IMR-90 (cell line): ENCODE data around the gene PRUNE2. TPM values are rescaled to one million over a fixed set of nuclear protein-coding genes. Genes with fewer than 3 reads are reported as not detected.

Source experiments
- ATAC-seq: fragments of 200-7000 bp; cut with Tn5 transposase; 2 replicates; pipeline ENCODE4 v1.9.1; 2020; ENCODE audit warnings: low read depth, mild to moderate bottlenecking, moderate library complexity
- BruUV-seq: library from RNA; stranded (reverse); fragments of 400-500 nt; replicated peaks from 2 replicates; lab custom pipeline; 2021; lab: Mats Ljungman, UMichigan
- CTCF ChIA-PET: fragments of 300-600 bp; formaldehyde crosslinking; extraction: SDS; loops from one replicate; lab custom pipeline; 2021; ENCODE audit warnings: antibody characterized with exemption; lab: Yijun Ruan, JAX
- POLR2A ChIA-PET: fragments of 300-600 bp; sonication (Branson Sonifier 250); formaldehyde crosslinking; loops from one replicate; lab custom pipeline; 2022; ENCODE audit warnings: antibody characterized with exemption; ENCODE audit not compliant: unreplicated experiment; lab: Charles Lee
- DNase-seq: peaks from one replicate; pipeline ENCODE4 v3.0.0; 2013
- H2AFZ ChIP-seq: replicated peaks from 2 replicates; pipeline ENCODE3; 2013; ENCODE audit warnings: low read length, mild to moderate bottlenecking; ENCODE audit not compliant: poor library complexity
- H2AK5ac ChIP-seq: 2 replicates; pipeline ENCODE4 v1.6.1; 2013; ENCODE audit warnings: low read depth, low read length, inconsistent platforms
- H2AK9ac ChIP-seq: replicated peaks from 2 replicates; pipeline ENCODE3; 2013; ENCODE audit warnings: mild to moderate bottlenecking, low read depth, low read length, moderate library complexity; ENCODE audit not compliant: poor library complexity
- H2BK120ac ChIP-seq: 2 replicates; pipeline ENCODE4 v1.6.1; 2013; ENCODE audit warnings: low read depth, low read length, inconsistent platforms
- H2BK15ac ChIP-seq: 3 replicates; pipeline ENCODE4 v1.6.1; 2013; ENCODE audit warnings: low read depth, low read length, inconsistent platforms
- H2BK20ac ChIP-seq: 2 replicates; pipeline ENCODE4 v1.6.1; 2013; ENCODE audit warnings: low read depth, mild to moderate bottlenecking, inconsistent platforms, low read length, moderate library complexity
- H2BK5ac ChIP-seq: 2 replicates; pipeline ENCODE4 v1.6.1; 2013; ENCODE audit warnings: mild to moderate bottlenecking, low read depth, low read length, inconsistent platforms; ENCODE audit not compliant: poor library complexity, severe bottlenecking
- H3K14ac ChIP-seq: replicated peaks from 2 replicates; pipeline ENCODE4 v1.6.1; 2013; ENCODE audit warnings: low read depth, low read length, inconsistent platforms
- H3K18ac ChIP-seq: 2 replicates; pipeline ENCODE4 v1.6.1; 2013; ENCODE audit warnings: low read depth, low read length, control low read depth
- H3K23ac ChIP-seq: 2 replicates; pipeline ENCODE4 v1.6.1; 2013; ENCODE audit warnings: low read depth, low read length, inconsistent platforms
- H3K27ac ChIP-seq: 2 replicates; pipeline ENCODE4 v1.5.1; 2013; ENCODE audit warnings: mild to moderate bottlenecking, control low read depth, low read length; ENCODE audit not compliant: insufficient read depth
- H3K27me3 ChIP-seq: 2 replicates; pipeline ENCODE4 v1.6.1; 2013; ENCODE audit warnings: low read length; ENCODE audit not compliant: control insufficient read depth, insufficient read depth
- H3K36me3 ChIP-seq: 2 replicates; pipeline ENCODE4 v1.6.1; 2013; ENCODE audit warnings: low read length, mixed read lengths; ENCODE audit not compliant: control insufficient read depth, insufficient read depth
- H3K4ac ChIP-seq: 2 replicates; pipeline ENCODE4 v1.6.1; 2013; ENCODE audit warnings: low read depth, low read length, inconsistent platforms
- H3K4me1 ChIP-seq: 2 replicates; pipeline ENCODE4 v1.6.1; 2013; ENCODE audit warnings: low read length, mixed read lengths; ENCODE audit not compliant: control insufficient read depth, insufficient read depth
- H3K4me2 ChIP-seq: 2 replicates; pipeline ENCODE4 v1.6.1; 2013; ENCODE audit warnings: low read depth, mild to moderate bottlenecking, control low read depth, low read length, moderate library complexity
- H3K4me3 ChIP-seq: 2 replicates; pipeline ENCODE4 v1.5.1; 2013; ENCODE audit warnings: low read depth, mild to moderate bottlenecking, control low read depth, low read length, moderate library complexity; ENCODE audit not compliant: insufficient read depth
- H3K56ac ChIP-seq: 2 replicates; pipeline ENCODE4 v1.6.1; 2013; ENCODE audit warnings: low read length, inconsistent platforms; ENCODE audit not compliant: insufficient read depth; ENCODE audit errors: extremely low read depth
- H3K79me1 ChIP-seq, 2 experiments: 2 replicates each; pipeline ENCODE4 v1.6.1; 2013; ENCODE audit warnings: low read length in 2 of 2, inconsistent platforms in 1 of 2, low read depth in 1 of 2
- H3K9ac ChIP-seq: 2 replicates; pipeline ENCODE4 v1.6.1; 2013; ENCODE audit warnings: low read depth, low read length, control low read depth
- H3K9me1 ChIP-seq: 2 replicates; pipeline ENCODE4 v1.6.1; 2013; ENCODE audit warnings: low read length, inconsistent platforms; ENCODE audit not compliant: insufficient read depth
- H3K9me3 ChIP-seq: 2 replicates; pipeline ENCODE4 v1.6.1; 2013; ENCODE audit warnings: low read length; ENCODE audit not compliant: control insufficient read depth, insufficient read depth
- H4K20me1 ChIP-seq: 2 replicates; pipeline ENCODE4 v1.6.1; 2013; ENCODE audit warnings: low read length, inconsistent platforms; ENCODE audit not compliant: insufficient read depth
- H4K5ac ChIP-seq: 2 replicates; pipeline ENCODE4 v1.6.1; 2013; ENCODE audit warnings: mild to moderate bottlenecking, low read depth, low read length, control low read depth
- H4K8ac ChIP-seq, 2 experiments: 2 replicates each; pipeline ENCODE4 v1.6.1; 2013; ENCODE audit warnings: low read depth in 2 of 2, low read length in 2 of 2, control low read depth in 1 of 2, inconsistent platforms in 1 of 2
- H4K91ac ChIP-seq: 2 replicates; pipeline ENCODE4 v1.6.1; 2013; ENCODE audit warnings: low read depth, low read length, inconsistent platforms; ENCODE audit not compliant: insufficient read depth
- BHLHE40 ChIP-seq: fragments of 150-350 bp; IDR thresholded peaks from 2 replicates; pipeline ENCODE4 v1.6.1; 2016; ENCODE audit warnings: mild to moderate bottlenecking, low read depth, low read length
- FOS ChIP-seq: fragments of 150-350 bp; IDR thresholded peaks from 2 replicates; pipeline ENCODE4 v1.6.1; 2016; ENCODE audit warnings: low read depth, low read length
- MXI1 ChIP-seq: IDR thresholded peaks from 2 replicates; pipeline ENCODE4 v1.6.1; 2012; ENCODE audit warnings: low read depth, mild to moderate bottlenecking, low read length, moderate library complexity, borderline replicate concordance
- RCOR1 ChIP-seq: IDR thresholded peaks from 2 replicates; pipeline ENCODE4 v1.6.1; 2012; ENCODE audit warnings: mild to moderate bottlenecking, low read length, improper control_type of control experiment; ENCODE audit not compliant: insufficient replicate concordance
- WGBS, 2 experiments: methylation state at CpG; one replicate each; pipeline versions ENCODE4 v1.1.5 to v1.1.7; 2013; ENCODE audit warnings: missing lambda C conversion rate in 2 of 2; ENCODE audit not compliant: insufficient read length in 1 of 2; ENCODE audit errors: extremely low coverage in 2 of 2; 5-methylcytosine and 5-hydroxymethylcytosine counted together
- dilution Hi-C: fragments of 300-500 bp; cut with HindIII; formaldehyde crosslinking; loops from one replicate; pipeline ENCODE4 v1.14.3; 2018; ENCODE audit warnings: low sequenced_read_pairs; ENCODE audit not compliant: unreplicated experiment
- in situ Hi-C: fragments of 300-500 bp; cut with MboI; formaldehyde crosslinking; loops from 3 replicates; pipeline ENCODE4 v1.14.3; 2019; ENCODE audit warnings: low sequenced_read_pairs, inconsistent platforms, mixed read lengths
- intact Hi-C: fragments of 100-400 bp; cut with micrococcal nuclease; formaldehyde crosslinking; loops from 2 replicates; pipeline ENCODE4 v1.10.0; 2022
- polyA plus RNA-seq, 3 experiments: library from polyadenylated mRNA; depleted of rRNA; stranded (reverse); fragments of >200 nt; gene quantifications; 2 replicates each; pipeline ENCODE4 v1.2.3, GENCODE V29; 2012; ENCODE audit warnings: low replicate concordance in 1 of 3
- total RNA-seq: library from RNA; depleted of rRNA; stranded (reverse); fragments of >200 nt; gene quantifications from 2 replicates; pipeline ENCODE4 v1.2.3, GENCODE V29; 2012

Gene PRUNE2
- total and polyA plus RNA-seq, 2 of the 4 experiments (the other 2 are of a cell fraction): 0.70 to 1.6 TPM

DNA sequence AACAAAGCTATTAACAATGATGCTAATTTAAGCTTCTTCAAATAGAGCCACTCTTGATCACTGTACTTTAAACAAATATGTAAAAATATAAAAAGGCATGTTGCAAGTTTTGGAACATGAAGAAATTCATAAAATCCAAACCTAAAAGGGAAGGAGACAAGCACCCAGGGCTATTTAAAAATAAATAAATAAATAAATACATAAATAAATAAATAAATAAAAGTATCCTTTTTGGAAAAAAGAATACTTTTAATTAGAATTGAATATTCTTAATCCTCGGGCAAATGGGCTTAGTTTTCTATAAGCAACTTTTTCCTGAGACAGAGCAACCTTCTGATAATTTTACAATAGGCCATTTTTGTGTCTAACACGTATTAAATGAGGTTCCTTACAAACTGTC, 289.1 kb downstream of the PRUNE2 start:
- H3K36me3 ChIP-seq: no peaks in the 10 kb centered on the region
- BruUV-seq: no TSS peak
- no peaks in the 10 kb centered on the region for H3K79me1 ChIP-seq
- no peak overlapping the region for H3K56ac ChIP-seq
- H2AK9ac ChIP-seq: no peak overlapping the region
- no peak overlapping the region for H4K8ac ChIP-seq
- ChIA-PET POLR2A (no interaction called here), CTCF (no interaction called here)
- H4K20me1 ChIP-seq: no peaks in the 10 kb centered on the region
- no peaks in the 10 kb centered on the region for H3K9me3 ChIP-seq
- no CpG with 5 or more reads among the region's 2 CpGs for WGBS, 2 experiments
- H2BK15ac ChIP-seq: no peak overlapping the region
- no peak overlapping the region for H3K14ac ChIP-seq
- no peak overlapping the region for H4K91ac ChIP-seq
- H3K9me1 ChIP-seq: no peaks in the 10 kb centered on the region
- H3K9ac ChIP-seq: no peak overlapping the region
- H2BK20ac ChIP-seq: no peak overlapping the region
- H3K23ac ChIP-seq: no peak overlapping the region
- in situ Hi-C loops (no loop called here), dilution Hi-C loops (no loop called here), intact Hi-C loops (no loop called here)
- H3K4me3 ChIP-seq: no peak overlapping the region
- H3K18ac ChIP-seq: no peak overlapping the region
- no peak overlapping the region for H4K5ac ChIP-seq
- H2BK120ac ChIP-seq: no peak overlapping the region
- no peak for TF ChIP-seq FOS
- no peak for TF ChIP-seq RCOR1
- no peak for TF ChIP-seq BHLHE40
- no peak for TF ChIP-seq MXI1
- ATAC-seq (no peak), DNase-seq (no peak)
- no peak overlapping the region for H2AFZ ChIP-seq
- H3K4me2 ChIP-seq: no peak overlapping the region
- no peak overlapping the region for H2AK5ac ChIP-seq
- no peak overlapping the region for H2BK5ac ChIP-seq
- no peaks in the 10 kb centered on the region; the same call in 1 of the 2 replicates for H3K27me3 ChIP-seq
- H3K4ac ChIP-seq: no peak overlapping the region
- no peak overlapping the region for H3K27ac ChIP-seq
- H3K4me1 ChIP-seq: no peaks in the 10 kb centered on the region; the same call in 1 of the 2 replicates
